Measurements from ENCODE around the gene OR2L3. TPM values are rescaled to one million over a fixed set of nuclear protein-coding genes. Genes with fewer than 3 reads are reported as not detected.
"Not testable (repeated sequence)": the region's sequence is repeated elsewhere in the genome, so short reads cannot be mapped to it uniquely, and the experiment has no call there.

The OR2L3 gene
- polyA plus RNA-seq (ENCODE audit: insufficient read length in 4 of 4), result not detected

GRCh38 chr1:248046536-248046935, at the start of gene OR2L3:
OR2L3 (plus strand) TSS chr1:248046836; CDS start chr1:248060682, 13,846 bp downstream.
- no peak for DNase-seq (ENCODE audit: low read depth in 4 of 4, low spot score in 2 of 4)

- DNase-seq (ENCODE audit: low read depth in 4 of 4, low spot score in 2 of 4), result no peak
Observed at GRCh38 chr1:247998811-247999210, 47.8 kb upstream of the OR2L3 start.

- no peak for DNase-seq (ENCODE audit: low read depth in 4 of 4, low spot score in 2 of 4)
Observed at GRCh38 chr1:248000169-248000568, 46.5 kb upstream of the OR2L3 start.

- DNase-seq (ENCODE audit: low read depth in 4 of 4, low spot score in 2 of 4), result no peak
Observed at GRCh38 chr1:248007778-248008177, 38.9 kb upstream of the OR2L3 start.

- no peak for DNase-seq (ENCODE audit: low read depth in 4 of 4, low spot score in 2 of 4)
Observed at GRCh38 chr1:248009681-248010080, 37.0 kb upstream of the OR2L3 start.

GRCh38 chr1:248013229-248013710, 33.4 kb upstream of the OR2L3 start, which contains the start of gene OR2L5:
OR2L5 (plus strand) TSS chr1:248013660; CDS start chr1:248021948, 8,288 bp downstream.
- DNase-seq (ENCODE audit: low read depth in 4 of 4, low spot score in 2 of 4), result no peak

- DNase-seq (ENCODE audit: low read depth in 4 of 4, low spot score in 2 of 4), result no peak
Observed at GRCh38 chr1:248015803-248016202, 30.8 kb upstream of the OR2L3 start.

GRCh38 chr1:248029770-248030169, 16.9 kb upstream of the OR2L3 start, which contains the start of gene OR2L2:
OR2L2 (plus strand) TSS chr1:248030070; CDS start chr1:248038268, 8,198 bp downstream.
- DNase-seq (ENCODE audit: low read depth in 4 of 4, low spot score in 2 of 4), result no peak

- DNase-seq (ENCODE audit: low read depth in 4 of 4, low spot score in 2 of 4), result no peak
Observed at GRCh38 chr1:248045209-248045608, 1.4 kb upstream of the OR2L3 start.

GRCh38 chr1:248047008-248047407, 372 bp downstream of the OR2L3 start:
- DNase-seq (ENCODE audit: low read depth in 4 of 4, low spot score in 2 of 4), result no peak

GRCh38 chr1:248054671-248055070, 8.0 kb downstream of the OR2L3 start:
- DNase-seq (ENCODE audit: low read depth in 4 of 4, low spot score in 2 of 4), result no peak

GRCh38 chr1:248055261-248055660, 8.6 kb downstream of the OR2L3 start:
- no peak for DNase-seq (ENCODE audit: low read depth in 4 of 4, low spot score in 2 of 4)

GRCh38 chr1:248065071-248065470, 18.4 kb downstream of the OR2L3 start:
- DNase-seq (ENCODE audit: low read depth in 4 of 4, low spot score in 2 of 4), result no peak

GRCh38 chr1:248065604-248066003, 19.0 kb downstream of the OR2L3 start:
- DNase-seq (ENCODE audit: low read depth in 4 of 4, low spot score in 2 of 4), result no peak

- DNase-seq (ENCODE audit: low read depth in 4 of 4, low spot score in 2 of 4), result not testable (repeated sequence)
Observed at GRCh38 chr1:248083864-248084263, 37.2 kb downstream of the OR2L3 start.

- no peak for DNase-seq (ENCODE audit: low read depth in 4 of 4, low spot score in 2 of 4)
Observed at GRCh38 chr1:248094884-248095283, 48.2 kb downstream of the OR2L3 start, which contains the start of gene OR2L13. OR2L13 (plus strand) TSS chr1:248095184; CDS start chr1:248099376, 4,192 bp downstream.

GRCh38 chr1:248098529-248098928, 51.9 kb downstream of the OR2L3 start:
- DNase-seq (ENCODE audit: low read depth in 4 of 4, low spot score in 2 of 4), result no peak

- DNase-seq (ENCODE audit: low read depth in 4 of 4, low spot score in 2 of 4), result no peak
Observed at GRCh38 chr1:248102847-248103246, 56.2 kb downstream of the OR2L3 start.

- DNase-seq (ENCODE audit: low read depth in 4 of 4, low spot score in 2 of 4), result no peak
Observed at GRCh38 chr1:248111157-248111556, 64.5 kb downstream of the OR2L3 start.

Data from left renal cortex interstitium (tissue), 4 donors.